Choroid plexus epithelial cell (primary cell): ENCODE measurements around the gene MTG1.

Experiments used
- DNase-seq: peaks from one replicate; pipeline ENCODE4 v3.0.0-alpha.2; 2010; ENCODE audit warnings: low read depth
- H3K4me3 ChIP-seq: 2 replicates; pipeline ENCODE4 v1.5.1; 2011; ENCODE audit warnings: low read depth, mild to moderate bottlenecking, control low read depth, low read length, moderate library complexity
- TF ChIP-seq, protein P1 (sequence below): conservative IDR thresholded peaks from 2 replicates; pipeline ENCODE4 v1.5.1; 2011; ENCODE audit warnings: low read depth, mild to moderate bottlenecking, control low read depth, inconsistent platforms, low read length, moderate library complexity

The MTG1 gene

DNA sequence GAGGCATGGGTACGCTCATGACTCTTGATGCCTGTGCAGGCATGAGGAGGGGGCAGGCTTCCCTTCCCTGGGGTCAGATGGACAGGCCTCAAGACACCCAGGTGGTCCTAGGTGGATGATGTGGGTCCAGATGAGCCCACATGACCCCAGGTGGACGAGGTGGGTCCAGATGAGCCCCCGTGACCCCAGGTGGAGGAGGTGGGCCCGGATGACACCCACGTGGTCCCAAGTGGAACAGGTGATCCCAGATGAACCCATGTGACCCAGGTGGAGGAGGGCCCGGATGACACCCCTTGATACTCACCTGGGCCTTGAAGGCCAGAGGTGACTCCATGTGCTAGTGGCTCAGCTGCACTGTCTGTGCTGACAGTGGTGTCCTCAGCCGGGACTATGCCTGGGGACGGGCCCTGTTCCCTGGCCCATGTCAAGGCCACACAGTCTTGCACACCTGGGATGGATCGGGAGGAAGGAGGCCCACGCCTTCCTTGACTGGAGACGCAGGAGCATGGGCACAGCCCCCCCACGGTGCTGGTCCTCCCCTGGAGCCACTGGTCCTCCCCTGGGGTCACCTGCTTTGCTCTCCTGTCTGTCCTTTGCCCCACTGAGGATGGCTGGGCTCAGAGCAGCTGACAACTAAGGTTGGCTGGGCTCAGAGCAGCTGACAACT is 43.5 kb upstream of the MTG1 start:
- no peak overlapping the region for H3K4me3 ChIP-seq
- TF ChIP-seq, protein P1, sequence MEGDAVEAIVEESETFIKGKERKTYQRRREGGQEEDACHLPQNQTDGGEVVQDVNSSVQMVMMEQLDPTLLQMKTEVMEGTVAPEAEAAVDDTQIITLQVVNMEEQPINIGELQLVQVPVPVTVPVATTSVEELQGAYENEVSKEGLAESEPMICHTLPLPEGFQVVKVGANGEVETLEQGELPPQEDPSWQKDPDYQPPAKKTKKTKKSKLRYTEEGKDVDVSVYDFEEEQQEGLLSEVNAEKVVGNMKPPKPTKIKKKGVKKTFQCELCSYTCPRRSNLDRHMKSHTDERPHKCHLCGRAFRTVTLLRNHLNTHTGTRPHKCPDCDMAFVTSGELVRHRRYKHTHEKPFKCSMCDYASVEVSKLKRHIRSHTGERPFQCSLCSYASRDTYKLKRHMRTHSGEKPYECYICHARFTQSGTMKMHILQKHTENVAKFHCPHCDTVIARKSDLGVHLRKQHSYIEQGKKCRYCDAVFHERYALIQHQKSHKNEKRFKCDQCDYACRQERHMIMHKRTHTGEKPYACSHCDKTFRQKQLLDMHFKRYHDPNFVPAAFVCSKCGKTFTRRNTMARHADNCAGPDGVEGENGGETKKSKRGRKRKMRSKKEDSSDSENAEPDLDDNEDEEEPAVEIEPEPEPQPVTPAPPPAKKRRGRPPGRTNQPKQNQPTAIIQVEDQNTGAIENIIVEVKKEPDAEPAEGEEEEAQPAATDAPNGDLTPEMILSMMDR: no peak
- no peak for DNase-seq

DNA sequence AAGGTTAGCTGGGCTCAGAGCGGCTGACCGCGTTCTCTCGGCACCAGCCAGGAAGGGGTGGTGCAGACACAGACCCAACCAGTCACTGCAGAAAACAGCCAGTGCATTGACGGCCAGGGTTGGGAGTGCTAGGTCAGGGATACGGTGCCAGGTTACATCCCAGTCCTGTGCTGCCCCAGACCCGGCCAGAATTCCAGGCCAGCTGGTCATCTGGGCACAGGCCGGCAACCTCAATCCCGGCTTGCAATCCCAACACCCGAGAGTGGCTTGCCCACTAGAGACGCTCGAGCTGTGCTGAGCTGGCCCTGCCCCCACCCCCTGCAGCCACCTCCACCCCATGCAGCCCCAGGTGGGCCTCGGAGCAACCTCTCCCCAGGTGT is 43.0 kb upstream of the MTG1 start:
- H3K4me3 ChIP-seq: no peak overlapping the region
- DNase-seq: no peak
- TF ChIP-seq, protein P1: no peak

DNA sequence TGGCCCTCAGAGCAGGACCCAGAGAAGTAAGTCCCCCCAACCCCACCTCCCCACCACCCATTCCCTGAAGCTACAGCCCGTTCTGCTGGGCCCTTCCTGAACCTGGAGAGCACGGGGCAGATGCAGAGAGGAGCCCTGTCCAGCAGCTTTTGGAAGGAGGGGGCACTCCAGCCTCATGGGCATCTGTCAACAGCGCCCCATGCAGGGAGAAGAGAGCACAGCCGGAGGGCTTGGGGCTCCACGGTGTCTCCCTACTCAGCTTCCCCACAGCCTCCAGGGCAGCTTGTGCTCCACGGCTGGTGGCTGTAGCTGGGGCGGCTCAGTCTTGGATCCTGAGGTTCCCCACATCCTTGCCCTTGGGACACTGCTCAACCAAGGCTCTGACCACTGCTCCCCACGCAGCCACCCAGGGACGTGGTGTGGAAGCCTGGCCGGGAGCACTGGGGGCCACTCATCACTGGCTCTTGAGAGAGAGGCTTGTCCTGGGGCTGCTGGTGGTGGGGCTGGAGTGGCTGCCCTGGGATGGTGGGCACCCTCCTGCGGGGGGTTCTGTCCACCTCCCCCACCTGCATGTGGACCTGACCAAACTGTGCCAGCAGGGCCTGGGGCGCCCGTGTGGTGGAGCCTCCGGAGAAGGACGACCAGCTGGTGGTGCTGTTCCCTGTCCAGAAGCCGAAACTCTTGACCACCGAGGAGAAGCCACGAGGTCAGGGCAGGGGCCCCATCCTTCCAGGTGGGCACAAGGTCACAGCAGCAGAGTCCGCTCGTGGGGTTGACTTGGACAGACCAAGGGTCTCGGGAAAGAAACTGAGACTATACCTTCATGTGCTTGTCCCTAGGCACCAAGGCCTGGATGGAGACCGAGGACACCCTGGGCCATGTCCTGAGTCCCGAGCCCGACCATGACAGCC is 42.3 kb upstream of the MTG1 start:
- TF ChIP-seq, protein P1: no peak
- H3K4me3 ChIP-seq: no peak overlapping the region

DNA sequence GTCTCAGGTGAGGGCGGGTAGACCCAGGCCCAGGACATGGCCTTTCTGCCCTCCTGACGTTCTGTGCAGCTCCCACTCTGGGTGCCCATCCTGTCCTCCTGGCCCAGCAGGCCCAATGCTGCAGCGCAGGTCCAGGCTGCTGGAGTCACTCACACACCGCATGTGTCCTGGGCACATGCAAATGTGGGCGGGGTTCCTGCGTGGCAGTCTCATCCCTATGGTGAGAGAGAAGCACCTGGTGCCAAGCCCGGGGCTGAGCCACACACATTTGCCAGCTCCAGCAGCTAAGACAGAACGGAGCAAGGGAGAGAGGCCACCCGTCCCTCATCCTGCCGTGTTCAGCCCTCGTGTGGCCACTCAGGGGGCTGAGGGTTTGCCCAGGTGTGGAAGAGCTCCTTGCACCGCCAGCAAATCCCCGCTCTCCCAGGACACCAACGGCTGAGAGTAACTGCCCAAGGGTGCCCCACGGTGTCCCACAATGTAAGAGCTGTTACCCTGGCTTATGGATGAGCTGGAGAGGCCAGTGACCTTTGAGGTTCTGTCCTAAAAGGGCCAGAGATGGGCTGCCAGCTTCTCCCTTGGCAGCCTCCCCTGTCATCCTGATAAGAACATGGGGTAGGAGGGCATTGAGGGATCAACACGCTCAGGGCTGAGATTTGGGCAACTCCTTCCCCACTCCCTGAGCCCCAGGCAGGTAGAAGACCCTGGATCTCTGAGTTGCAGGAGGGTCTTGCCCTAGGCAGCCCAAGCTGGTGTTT is 40.6 kb upstream of the MTG1 start:
- H3K4me3 ChIP-seq: no peak overlapping the region
- DNase-seq: no peak
- TF ChIP-seq, protein P1: no peak

More for the DNA sequence above, 42.3 kb upstream of the MTG1 start:
- no peak for DNase-seq

DNA sequence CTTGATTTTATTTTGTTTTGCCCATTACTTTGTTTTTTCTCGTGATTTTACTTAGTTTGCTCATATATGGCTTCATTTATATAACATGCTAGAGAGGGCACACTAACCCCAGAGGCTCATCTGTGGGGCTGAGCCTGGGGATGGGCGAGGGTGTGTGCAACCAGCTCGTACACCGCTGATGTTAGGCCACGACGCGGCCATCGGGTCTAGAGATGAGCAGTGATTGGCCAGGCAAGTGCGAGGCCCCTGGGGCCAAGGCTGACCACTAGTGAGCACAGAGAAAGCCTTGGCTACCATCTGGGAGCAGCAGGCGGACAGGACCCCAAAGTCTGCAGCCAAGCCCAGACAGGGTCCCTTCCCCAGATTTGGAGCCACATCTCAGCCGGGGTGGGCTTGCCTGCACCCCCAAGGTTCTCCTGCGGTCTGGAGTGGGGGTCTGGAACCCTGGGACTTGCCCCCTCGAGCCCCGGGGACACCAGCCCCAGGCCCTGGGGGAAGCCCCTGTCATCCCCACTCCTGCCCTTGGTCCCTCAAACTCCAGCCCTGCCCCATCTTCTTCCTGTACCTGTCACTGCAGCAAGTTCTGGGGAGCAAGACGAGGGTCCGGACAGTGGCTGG is 39.9 kb upstream of the MTG1 start:
- H3K4me3 ChIP-seq: no peak overlapping the region
- DNase-seq: no peak
- TF ChIP-seq, protein P1: no peak

DNA sequence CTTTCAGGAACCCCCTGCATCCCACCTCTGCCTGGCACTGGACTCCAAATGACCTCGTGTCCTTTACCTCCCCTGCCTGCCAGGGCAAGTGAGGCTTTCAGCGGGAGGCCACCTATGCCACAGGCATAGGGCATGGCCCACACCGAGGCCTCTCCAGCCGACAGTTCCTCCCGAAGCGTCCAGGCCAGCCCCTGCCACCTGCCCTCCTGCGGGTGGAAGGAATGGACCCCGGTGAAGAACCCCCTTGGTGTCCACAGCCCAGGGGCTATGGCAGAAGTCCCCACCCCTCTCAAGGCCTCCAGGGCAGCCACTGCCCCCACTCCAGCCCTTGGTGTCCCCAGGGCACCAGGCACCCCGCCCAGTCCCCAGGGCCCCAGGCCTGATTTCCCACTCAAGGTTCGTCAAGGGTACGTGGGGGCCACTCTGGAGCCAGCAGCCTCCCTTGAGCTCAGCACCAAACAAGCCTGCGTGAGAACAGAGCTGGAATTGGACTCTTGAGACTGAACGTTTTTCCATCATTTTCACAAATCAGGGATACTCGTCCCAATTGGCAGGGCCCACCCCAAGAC is 39.2 kb upstream of the MTG1 start:
- DNase-seq: no peak
- no peak overlapping the region for H3K4me3 ChIP-seq
- TF ChIP-seq, protein P1: no peak
